Psoas muscle (tissue), 8 donors: ENCODE measurements around the gene PCGF5. TPM values are rescaled to one million over a fixed set of nuclear protein-coding genes. Genes with fewer than 3 reads are reported as not detected.
A peak's percentile ranks its signal among the peaks of the same experiment; 100 is the strongest.

Experiments
- ATAC-seq, 4 donors: fragments of 200-7000 bp; cut with Tn5 transposase; one replicate each; pipeline ENCODE4 v1.9.1; 2020; ENCODE audit warnings: moderate library complexity in 3 of 4, mild to moderate bottlenecking in 2 of 4
- DNase-seq, 2 donors: peaks; one replicate each; pipeline ENCODE4 v3.0.0-alpha.2; 2020
- H3K27ac ChIP-seq: fragments of 200-600 bp; one replicate; pipeline ENCODE4 v1.8.0; 2022
- H3K27me3 ChIP-seq, 3 donors: fragments of 200-600 bp in 1 of 3; one replicate each; pipeline versions ENCODE4 v1.6.1 to v1.8.0; 2013 to 2022; ENCODE audit warnings: low read length in 2 of 3, mild to moderate bottlenecking in 2 of 3, moderate library complexity in 1 of 3; ENCODE audit not compliant: insufficient read depth in 3 of 3
- H3K36me3 ChIP-seq, 2 donors: fragments of 200-600 bp in 1 of 2; one replicate each; pipeline versions ENCODE4 v1.6.1 to v1.8.0; 2013 to 2022; ENCODE audit warnings: low read depth in 1 of 2, mild to moderate bottlenecking in 1 of 2, moderate library complexity in 1 of 2; ENCODE audit not compliant: insufficient read depth in 1 of 2
- H3K4me1 ChIP-seq: fragments of 200-600 bp; one replicate; pipeline ENCODE4 v1.8.0; 2022
- H3K4me3 ChIP-seq: fragments of 200-600 bp; one replicate; pipeline ENCODE4 v1.8.0; 2022; ENCODE audit warnings: mild to moderate bottlenecking
- H3K9me3 ChIP-seq: fragments of 200-600 bp; one replicate; pipeline ENCODE4 v1.8.0; 2022
- WGBS, 3 donors: extraction: QIAGEN DNeasy Blood & Tissue Kit; methylation state at CpG; one replicate each; pipeline versions ENCODE4 v1.1.6 to v1.1.7; 2013; 5-methylcytosine and 5-hydroxymethylcytosine counted together
- intact Hi-C, 2 donors: fragments of 100-400 bp; cut with DNase I; formaldehyde crosslinking; loops; one replicate each; pipeline versions ENCODE4 v1.11.0 to v1.14.2; 2022
- polyA plus RNA-seq, 3 donors: library from polyadenylated mRNA; stranded (reverse); fragments of 200-250 nt; gene quantifications; one replicate each; pipeline ENCODE4 v1.2.3, GENCODE V29; 2013
- total RNA-seq, 4 donors: library from RNA; stranded (reverse); fragmentation: NEBNext Ultra II Directional in 2 of 4; extraction: Animal tissue kit (Norgen Biotek cat#: 25700) in 2 of 4; gene quantifications; one replicate each; pipeline versions ENCODE4 v1.2.1 to v1.2.4, GENCODE V29; 2021 to 2023
- TF ChIP-seq, protein P1 (sequence below): fragments of 200-600 bp; IDR thresholded peaks from one replicate; pipeline ENCODE4 v1.8.0; 2022; ENCODE audit warnings: antibody characterized with exemption
- donor health status: healthy with polysubstance abuse.
- donor health status: DM: no; HTN: no; CAD: no; lungs with moderate emphysema.
- donor health status: Bipolar disorder and iron deficiency.
- donor health status: healthy.
- donor health status: DM: yes; HTN: yes; CAD: no.
- donor health status: DM: no; HTN: no; CAD: no.
- donor health status: DM: no; HTN: no; CAD: no.
- donor health status: DM: yes; HTN: yes; CAD: no.

The PCGF5 gene
- total and polyA plus RNA-seq, 7 donors, result 30.3 to 126 (median 57.7) TPM

DNA sequence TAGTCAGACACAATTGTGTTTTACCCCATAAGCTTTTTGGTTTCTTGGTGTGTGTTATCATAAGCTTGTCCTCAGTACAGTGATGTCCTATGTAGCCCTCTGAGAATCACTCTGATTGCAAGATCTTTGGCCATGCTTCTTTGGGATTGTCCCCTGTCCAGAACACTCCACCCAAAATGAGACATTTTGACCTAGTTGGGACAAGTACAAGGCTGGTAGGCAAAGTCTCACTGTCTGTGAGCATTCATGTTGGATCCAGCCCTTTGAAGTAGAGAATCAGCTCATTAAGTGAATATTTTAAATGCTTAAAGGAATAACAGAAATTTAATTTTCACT is 28.9 kb upstream of the PCGF5 start:
- Histone ChIP-seq H3K27ac (peak overlapping the region; percentile 41), H3K4me1 (peaks cover 33% of the 10 kb centered on the region), H3K9me3 (no peaks in the 10 kb centered on the region), H3K27me3 (no peaks in the 10 kb centered on the region), H3K4me3 (no peak overlapping the region), H3K36me3 (no peaks in the 10 kb centered on the region)
- ATAC-seq, result peak; percentile 17 to 59 (median 45)
- intact Hi-C loops, result no loop called here
- TF ChIP-seq, protein P1, sequence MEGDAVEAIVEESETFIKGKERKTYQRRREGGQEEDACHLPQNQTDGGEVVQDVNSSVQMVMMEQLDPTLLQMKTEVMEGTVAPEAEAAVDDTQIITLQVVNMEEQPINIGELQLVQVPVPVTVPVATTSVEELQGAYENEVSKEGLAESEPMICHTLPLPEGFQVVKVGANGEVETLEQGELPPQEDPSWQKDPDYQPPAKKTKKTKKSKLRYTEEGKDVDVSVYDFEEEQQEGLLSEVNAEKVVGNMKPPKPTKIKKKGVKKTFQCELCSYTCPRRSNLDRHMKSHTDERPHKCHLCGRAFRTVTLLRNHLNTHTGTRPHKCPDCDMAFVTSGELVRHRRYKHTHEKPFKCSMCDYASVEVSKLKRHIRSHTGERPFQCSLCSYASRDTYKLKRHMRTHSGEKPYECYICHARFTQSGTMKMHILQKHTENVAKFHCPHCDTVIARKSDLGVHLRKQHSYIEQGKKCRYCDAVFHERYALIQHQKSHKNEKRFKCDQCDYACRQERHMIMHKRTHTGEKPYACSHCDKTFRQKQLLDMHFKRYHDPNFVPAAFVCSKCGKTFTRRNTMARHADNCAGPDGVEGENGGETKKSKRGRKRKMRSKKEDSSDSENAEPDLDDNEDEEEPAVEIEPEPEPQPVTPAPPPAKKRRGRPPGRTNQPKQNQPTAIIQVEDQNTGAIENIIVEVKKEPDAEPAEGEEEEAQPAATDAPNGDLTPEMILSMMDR, result no peak
- no peak for DNase-seq

DNA sequence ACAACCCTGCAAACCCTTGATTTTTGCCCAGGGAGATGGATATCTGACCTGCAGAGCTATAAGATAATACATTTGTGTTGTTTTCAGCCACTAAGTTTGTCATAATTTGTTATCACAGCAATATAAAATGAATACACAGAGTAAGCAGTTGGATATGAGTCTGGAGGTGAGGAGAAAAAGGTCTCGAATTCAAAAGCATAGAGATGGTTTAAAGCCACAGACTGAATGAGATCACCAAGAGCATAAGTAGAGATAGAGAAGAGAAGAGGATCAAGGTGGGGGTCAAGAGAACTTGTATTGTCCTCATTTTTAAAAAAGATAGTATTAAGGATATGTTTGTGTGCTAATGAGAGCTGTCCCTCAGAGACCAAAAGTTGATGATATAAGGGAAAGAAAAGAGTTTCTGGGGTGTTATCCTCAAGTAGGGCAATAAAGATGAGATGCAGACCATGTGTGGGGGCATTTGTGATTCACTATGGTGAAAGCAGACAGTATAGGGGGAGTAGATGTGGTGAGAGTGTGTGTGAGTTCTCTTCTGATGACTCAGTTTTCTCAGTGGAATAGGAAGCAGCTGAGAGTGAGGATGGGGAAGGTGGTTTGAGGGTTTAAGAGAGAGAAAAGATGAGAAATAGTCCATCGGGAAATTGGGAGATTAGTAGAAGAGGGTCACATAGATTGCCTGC is 25.8 kb upstream of the PCGF5 start:
- TF ChIP-seq, protein P1, result no peak
- H3K27me3 ChIP-seq, result no peaks in the 10 kb centered on the region
- no peaks in the 10 kb centered on the region for H3K9me3 ChIP-seq
- ATAC-seq, result no peak
- WGBS, 3 donors, result 94 to 97% (median 95%) methylated on average over 2 of the region's 2 CpGs
- H3K36me3 ChIP-seq, result no peaks in the 10 kb centered on the region
- no peak overlapping the region for H3K27ac ChIP-seq
- no peak for DNase-seq
- intact Hi-C loops, result loop anchor here in 1 of 2 donors (5.0 kb wide), 1 partner anchor 32 kb away; no protein-coding TSS in a partner anchor
- H3K4me1 ChIP-seq, result peaks cover 45% of the 10 kb centered on the region
- no peak overlapping the region for H3K4me3 ChIP-seq

DNA sequence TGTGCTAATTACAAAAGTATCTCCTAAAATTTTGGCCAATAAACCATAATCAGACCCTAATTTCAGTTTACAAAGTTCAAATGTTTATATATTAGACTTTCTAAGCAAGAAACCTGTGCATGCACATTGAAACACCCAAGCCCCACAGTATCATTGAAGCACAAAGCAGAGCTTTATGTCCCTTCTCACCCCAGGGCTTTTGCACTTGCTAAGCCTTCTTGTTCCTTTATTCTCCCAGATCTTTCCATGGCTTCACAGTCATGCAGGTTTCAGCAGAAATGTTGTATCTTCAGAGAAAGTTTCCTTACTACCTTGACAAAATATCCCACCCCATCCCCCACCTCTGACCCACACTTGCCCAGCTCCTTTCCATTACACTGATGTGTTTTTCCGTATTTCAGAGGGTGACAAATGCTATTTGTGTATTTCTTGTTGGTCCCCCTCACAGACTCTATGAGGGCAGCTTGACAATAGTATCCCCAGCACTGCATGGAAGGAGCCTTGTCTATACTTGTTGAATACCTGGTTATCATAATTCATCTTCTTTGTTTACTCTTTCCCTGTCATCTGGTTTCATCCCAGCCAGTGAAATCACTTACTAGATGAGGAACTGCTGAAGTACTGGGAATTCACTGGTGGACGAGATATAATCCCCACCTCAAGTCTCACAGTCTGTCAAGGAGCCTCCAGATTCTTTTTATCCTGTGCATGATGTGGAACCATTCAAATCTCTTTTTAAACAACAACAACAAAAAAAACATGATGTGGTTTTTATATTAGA is 24.0 kb upstream of the PCGF5 start:
- DNase-seq (no peak), ATAC-seq (peak in 1 of 4 donors; percentile 21)
- Histone ChIP-seq H3K27ac (peak overlapping the region; percentile 57), H3K36me3 (no peaks in the 10 kb centered on the region), H3K4me1 (peaks cover 55% of the 10 kb centered on the region), H3K4me3 (no peak overlapping the region), H3K9me3 (no peaks in the 10 kb centered on the region), H3K27me3 (no peaks in the 10 kb centered on the region)
- TF ChIP-seq, protein P1, result no peak
- 68 to 71% (median 71%) methylated on average over 2 of the region's 2 CpGs for WGBS, 3 donors
- intact Hi-C loops, result loop anchor here in 1 of 2 donors (5.0 kb wide), 1 partner anchor 34 kb away; no protein-coding TSS in a partner anchor

DNA sequence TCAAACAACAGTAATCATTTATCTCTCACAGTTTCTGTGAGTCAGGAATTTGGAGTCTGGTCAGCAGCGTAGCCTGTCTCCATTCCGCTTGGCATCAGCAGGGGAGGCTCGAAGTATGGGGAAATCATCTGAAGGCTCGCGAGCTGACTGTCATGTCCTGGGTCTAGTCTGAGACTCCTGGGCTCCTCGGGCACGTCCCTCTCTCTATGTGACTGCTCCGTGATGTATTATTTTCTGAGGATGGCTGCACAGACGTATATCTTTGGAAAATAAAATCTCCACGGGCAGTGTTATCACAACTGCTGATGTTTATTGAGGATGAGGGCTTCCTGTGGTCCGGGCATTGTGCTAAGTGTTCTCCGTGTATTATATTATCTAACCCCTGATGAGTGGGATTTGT is 23.3 kb upstream of the PCGF5 start:
- TF ChIP-seq, protein P1, result no peak
- 85 to 86% (median 85%) methylated on average over 12 of the region's 12 CpGs for WGBS, 3 donors
- intact Hi-C loops, result loop anchor here in 1 of 2 donors (5.0 kb wide), 1 partner anchor 35 kb away; no protein-coding TSS in a partner anchor
- H3K27me3 ChIP-seq, result no peaks in the 10 kb centered on the region
- no peak overlapping the region for H3K4me3 ChIP-seq
- peaks cover 58% of the 10 kb centered on the region for H3K4me1 ChIP-seq
- H3K9me3 ChIP-seq, result no peaks in the 10 kb centered on the region
- ATAC-seq (peak; percentile 32 to 80 (median 56)), DNase-seq (peak in 1 of 2 donors; percentile 53)
- no peaks in the 10 kb centered on the region for H3K36me3 ChIP-seq
- H3K27ac ChIP-seq, result peak overlapping the region; percentile 74
